Testis (tissue), 3 donors: ENCODE results near the gene PNMA8A. TPM values are rescaled to one million over a fixed set of nuclear protein-coding genes. Genes with fewer than 3 reads are reported as not detected.

ENCODE experiments used
- DNase-seq: peaks from one replicate; pipeline ENCODE4 v3.0.0-alpha.2; 2019
- H3K27ac ChIP-seq, 2 donors: fragments of 200-600 bp; sonication (generic); one replicate each; pipeline ENCODE4 v1.5.1; 2019
- H3K27me3 ChIP-seq: fragments of 200-600 bp; sonication (generic); one replicate; pipeline ENCODE4 v1.5.1; 2019
- H3K36me3 ChIP-seq: fragments of 200-600 bp; sonication (generic); one replicate; pipeline ENCODE4 v1.5.1; 2017; ENCODE audit warnings: low read depth; ENCODE audit errors: missing control alignments
- H3K4me1 ChIP-seq: fragments of 200-600 bp; sonication (generic); one replicate; pipeline ENCODE4 v1.5.1; 2019
- H3K4me3 ChIP-seq, 2 donors: fragments of 200-600 bp; sonication (generic); one replicate each; pipeline ENCODE4 v1.5.1; 2017 to 2019
- H3K9me3 ChIP-seq: fragments of 200-600 bp; sonication (generic); one replicate; pipeline ENCODE4 v1.5.1; 2017
- CTCF ChIP-seq, 3 experiments: fragments of 450-650 bp in 2 of 3; fragments of 200-600 bp in 1 of 3; sonication (generic) in 1 of 3; IDR thresholded peaks; one replicate each; pipeline ENCODE4 v1.5.1; 2016 to 2019; ENCODE audit warnings: antibody characterized with exemption in 3 of 3, mild to moderate bottlenecking in 2 of 3, moderate library complexity in 1 of 3
- POLR2A ChIP-seq: fragments of 450-650 bp; IDR thresholded peaks from one replicate; pipeline ENCODE4 v1.6.1; 2017; ENCODE audit warnings: antibody characterized with exemption, mild to moderate bottlenecking, moderate library complexity
- WGBS, 2 donors: methylation state at CpG; one replicate each; pipeline ENCODE4 v1.1.5; 2018; 5-methylcytosine and 5-hydroxymethylcytosine counted together
- intact Hi-C: fragments of 100-400 bp; cut with DNase I; formaldehyde crosslinking; loops from one replicate; pipeline ENCODE4 v1.15.1; 2023; ENCODE audit warnings: low total_unique reads
- polyA plus RNA-seq: library from polyadenylated mRNA; stranded (reverse); fragments of 350-450 nt; fragmentation: Illumina TruSeq; extraction: RNeasy Lipid Tissue Mini Kit (QIAGEN cat#74804); gene quantifications from one replicate; pipeline ENCODE4 v1.2.3, GENCODE V29; 2014; ENCODE audit warnings: low read depth, low replicate concordance; ENCODE audit not compliant: insufficient read depth
- total RNA-seq, 2 donors: library from RNA; depleted of rRNA; stranded (reverse); fragments of >200 nt; gene quantifications; one replicate each; pipeline ENCODE4 v1.2.3, GENCODE V29; 2016

The PNMA8A gene
- total and polyA plus RNA-seq, 3 donors from 2014 or later, result 34.9 to 48.1 (median 44.3) TPM

GRCh38 chr19:46496304-46496703, 24.9 kb upstream of the PNMA8A start:
- no peak for TF ChIP-seq CTCF (IDR thresholded peaks at IDR 0.05)
- no peak for TF ChIP-seq POLR2A
- Histone ChIP-seq H3K4me1 (peaks cover 20% of the 10 kb centered on the region), H3K9me3 (no peaks in the 10 kb centered on the region), H3K27me3 (no peaks in the 10 kb centered on the region), H3K4me3 (peak overlapping the region in 1 of 2 donors; percentile 52), H3K27ac (no peak overlapping the region), H3K36me3 (no peaks in the 10 kb centered on the region)
- WGBS, 2 donors, result 51 to 59% methylated on average over 6 of the region's 6 CpGs
- no peak for DNase-seq
- intact Hi-C loops, result loop anchor here (10.0 kb wide), 1 partner anchor 212 kb away; no protein-coding TSS in a partner anchor

GRCh38 chr19:46495786-46496099, 24.4 kb upstream of the PNMA8A start, which contains the start of gene PNMA8B:
Gene PNMA8B, minus strand, starts transcription at chr19:46495867. Its CDS starts 402 bp downstream, at chr19:46495465.
- intact Hi-C loops, result loop anchor here (10.0 kb wide), 1 partner anchor 211 kb away; no protein-coding TSS in a partner anchor
- DNase-seq, result peak; percentile 86
- peaks cover 20% of the 10 kb centered on the region for H3K4me1 ChIP-seq
- H3K27me3 ChIP-seq, result no peaks in the 10 kb centered on the region
- H3K27ac ChIP-seq, result no peak within 1 kb of the TSS
- WGBS, 2 donors, result 17% methylated on average over 29 of the region's 29 CpGs; no CpG with 5 or more reads in 1 of the 2 donors
- H3K9me3 ChIP-seq, result no peaks in the 10 kb centered on the region
- H3K4me3 ChIP-seq, result peak within 1 kb of the TSS; percentile 33 to 52
- TF ChIP-seq CTCF (IDR thresholded peaks at IDR 0.05) (peak in 1 of 3 experiments; percentile 17), POLR2A (no peak)
- no peaks in the 10 kb centered on the region for H3K36me3 ChIP-seq

GRCh38 chr19:46494941-46495785, 23.8 kb upstream of the PNMA8A start:
- Histone ChIP-seq H3K36me3 (no peaks in the 10 kb centered on the region), H3K9me3 (no peaks in the 10 kb centered on the region), H3K27ac (no peak overlapping the region), H3K27me3 (no peaks in the 10 kb centered on the region), H3K4me3 (peak overlapping the region; percentile 33 to 52), H3K4me1 (peaks cover 21% of the 10 kb centered on the region)
- no peak for DNase-seq
- intact Hi-C loops, result loop anchor here (10.0 kb wide), 1 partner anchor 210 kb away; no protein-coding TSS in a partner anchor
- 37 to 42% methylated on average over 25 to 49 of the region's 49 CpGs for WGBS, 2 donors
- TF ChIP-seq CTCF (IDR thresholded peaks at IDR 0.05) (no peak), POLR2A (no peak)

- intact Hi-C loops, result loop anchor here (10.0 kb wide), 1 partner anchor 210 kb away; no protein-coding TSS in a partner anchor
- Histone ChIP-seq H3K27me3 (no peaks in the 10 kb centered on the region), H3K4me1 (peaks cover 29% of the 10 kb centered on the region), H3K9me3 (no peaks in the 10 kb centered on the region), H3K4me3 (peak overlapping the region; percentile 48 to 57), H3K36me3 (no peaks in the 10 kb centered on the region), H3K27ac (no peak overlapping the region)
- WGBS, 2 donors, result 52 to 68% methylated on average over 49 to 66 of the region's 67 CpGs
- no peak for DNase-seq
- TF ChIP-seq POLR2A (no peak), CTCF (IDR thresholded peaks at IDR 0.05) (no peak)
These were observed 23.0 kb upstream of the PNMA8A start for GRCh38 chr19:46494146-46494940.
